HL-60 (cell line): Measurements from ENCODE around the gene ACACA.

Source experiments
- SPI1 ChIP-seq: IDR thresholded peaks from 2 replicates; pipeline ENCODE4 v1.6.1; 2012; ENCODE audit warnings: low read depth, mild to moderate bottlenecking, borderline replicate concordance
- TF ChIP-seq, protein P1 (sequence below): IDR thresholded peaks from one replicate; pipeline ENCODE4 v1.5.1; 2011; ENCODE audit warnings: low read length, control low read depth, inconsistent platforms; ENCODE audit not compliant: insufficient read depth

DNA sequence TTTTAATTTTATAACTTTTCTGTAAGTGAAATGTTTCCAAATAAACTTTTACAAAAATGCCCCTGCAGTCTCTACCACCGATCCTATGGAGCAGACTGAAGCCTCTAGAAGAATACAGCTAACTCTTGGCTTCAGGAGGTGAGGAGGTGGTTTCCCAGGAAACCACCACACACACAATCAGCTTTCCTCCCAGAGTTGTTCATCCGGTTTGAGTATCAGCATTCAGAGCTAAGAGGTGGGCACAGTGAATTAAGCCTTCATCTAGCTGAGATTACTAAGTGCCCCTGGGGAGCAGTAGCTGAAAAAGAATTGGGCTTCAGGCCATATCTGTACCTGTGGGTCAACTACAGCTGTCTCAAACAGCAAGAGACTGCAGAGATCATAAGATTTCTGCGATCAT is 318.2 kb downstream of the ACACA start:
- TF ChIP-seq, protein P1, sequence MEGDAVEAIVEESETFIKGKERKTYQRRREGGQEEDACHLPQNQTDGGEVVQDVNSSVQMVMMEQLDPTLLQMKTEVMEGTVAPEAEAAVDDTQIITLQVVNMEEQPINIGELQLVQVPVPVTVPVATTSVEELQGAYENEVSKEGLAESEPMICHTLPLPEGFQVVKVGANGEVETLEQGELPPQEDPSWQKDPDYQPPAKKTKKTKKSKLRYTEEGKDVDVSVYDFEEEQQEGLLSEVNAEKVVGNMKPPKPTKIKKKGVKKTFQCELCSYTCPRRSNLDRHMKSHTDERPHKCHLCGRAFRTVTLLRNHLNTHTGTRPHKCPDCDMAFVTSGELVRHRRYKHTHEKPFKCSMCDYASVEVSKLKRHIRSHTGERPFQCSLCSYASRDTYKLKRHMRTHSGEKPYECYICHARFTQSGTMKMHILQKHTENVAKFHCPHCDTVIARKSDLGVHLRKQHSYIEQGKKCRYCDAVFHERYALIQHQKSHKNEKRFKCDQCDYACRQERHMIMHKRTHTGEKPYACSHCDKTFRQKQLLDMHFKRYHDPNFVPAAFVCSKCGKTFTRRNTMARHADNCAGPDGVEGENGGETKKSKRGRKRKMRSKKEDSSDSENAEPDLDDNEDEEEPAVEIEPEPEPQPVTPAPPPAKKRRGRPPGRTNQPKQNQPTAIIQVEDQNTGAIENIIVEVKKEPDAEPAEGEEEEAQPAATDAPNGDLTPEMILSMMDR = no peak
- TF ChIP-seq SPI1 = no peak
